Endothelial cell of coronary artery (primary cell): ENCODE results near the gene RNF39. TPM values are rescaled to one million over a fixed set of nuclear protein-coding genes. Genes with fewer than 3 reads are reported as not detected.

Experiments
- total RNA-seq: library from RNA; depleted of rRNA; stranded (reverse); fragments of >200 nt; gene quantifications from 2 replicates; pipeline ENCODE4 v1.2.3, GENCODE V29; 2014

Gene RNF39, protein sequence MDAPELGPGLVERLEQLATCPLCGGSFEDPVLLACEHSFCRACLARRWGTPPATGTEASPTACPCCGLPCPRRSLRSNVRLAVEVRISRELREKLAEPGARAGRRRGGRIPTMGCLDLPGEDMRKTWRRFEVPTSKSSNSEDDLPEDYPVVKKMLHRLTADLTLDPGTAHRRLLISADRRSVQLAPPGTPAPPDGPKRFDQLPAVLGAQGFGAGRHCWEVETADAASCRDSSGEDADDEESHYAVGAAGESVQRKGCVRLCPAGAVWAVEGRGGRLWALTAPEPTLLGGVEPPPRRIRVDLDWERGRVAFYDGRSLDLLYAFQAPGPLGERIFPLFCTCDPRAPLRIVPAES
- total RNA-seq: not detected in 2 replicates

DNA sequence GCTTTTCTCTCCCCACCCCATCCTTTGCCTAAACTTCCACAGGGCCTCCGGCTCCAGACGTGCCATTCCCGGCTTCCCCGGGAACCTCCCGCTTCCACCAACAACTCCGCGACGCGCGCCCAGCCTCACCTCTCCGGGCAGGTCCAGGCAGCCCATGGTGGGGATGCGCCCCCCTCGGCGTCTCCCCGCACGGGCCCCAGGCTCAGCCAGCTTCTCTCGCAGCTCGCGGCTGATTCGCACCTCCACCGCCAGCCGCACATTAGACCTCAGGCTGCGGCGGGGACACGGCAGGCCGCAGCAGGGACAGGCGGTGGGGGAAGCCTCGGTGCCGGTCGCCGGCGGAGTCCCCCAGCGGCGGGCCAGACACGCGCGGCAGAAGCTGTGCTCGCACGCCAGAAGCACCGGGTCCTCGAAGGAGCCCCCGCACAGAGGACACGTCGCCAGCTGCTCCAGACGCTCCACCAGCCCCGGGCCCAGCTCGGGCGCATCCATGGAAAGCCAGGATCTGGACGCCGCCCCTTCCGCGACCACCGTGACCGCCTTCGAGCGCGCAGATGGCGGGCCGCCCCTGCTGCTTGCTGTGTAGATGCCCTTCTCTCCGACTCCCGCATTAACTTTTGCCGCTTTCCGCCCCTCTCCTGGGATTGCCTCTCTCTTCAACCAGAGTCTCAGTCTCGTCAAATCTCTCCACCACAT is at the start of gene RNF39:
Gene RNF39, minus strand, starts transcription at position 676 of the 696 bp plus-strand sequence. Its CDS starts 184 bp downstream, at position 492.

DNA sequence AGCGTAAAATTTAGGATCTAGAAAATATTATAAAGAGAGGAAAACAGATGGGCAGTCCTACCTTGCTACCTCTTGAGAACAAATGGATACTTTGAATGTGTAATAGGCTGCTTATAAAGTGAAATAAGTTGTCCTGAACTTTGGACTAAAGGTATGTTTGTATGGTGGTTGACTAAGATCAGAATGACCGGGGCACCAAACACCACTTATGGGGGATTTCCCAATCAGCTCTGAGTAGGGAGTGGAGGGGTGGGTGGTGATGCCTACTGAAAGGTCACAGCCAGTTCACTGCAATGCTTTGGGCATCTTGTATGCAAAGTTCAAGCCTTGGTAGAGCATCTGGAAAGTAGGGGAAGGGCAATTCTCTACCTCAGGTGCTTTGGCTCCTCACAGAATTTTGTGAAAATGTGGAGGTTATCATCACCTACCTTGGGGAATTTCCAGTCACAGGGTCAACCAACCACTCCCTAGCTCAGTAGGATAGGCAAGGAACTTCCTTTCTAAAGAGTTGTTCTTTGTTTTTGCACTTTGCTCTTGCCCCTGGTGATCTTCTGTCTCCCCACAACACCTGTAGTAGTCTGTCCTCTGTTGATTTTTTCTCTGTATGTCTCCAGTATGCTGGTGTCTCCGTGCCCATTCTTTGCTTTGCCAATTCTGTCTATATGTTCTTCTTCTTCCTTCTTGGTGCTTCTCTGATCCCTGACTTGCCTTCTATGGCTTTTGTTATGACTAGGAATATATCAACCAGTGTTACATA is 37.6 kb upstream of the RNF39 start, which contains the start of gene TRIM31:
Gene TRIM31, minus strand, starts transcription at position 88 of the 757 bp plus-strand sequence. CDS start 285 bp downstream, outside the sequence.

GRCh38 chr6:30066577-30067459 is 8.8 kb downstream of the RNF39 start, which contains the start of gene PPP1R11:
PPP1R11 (plus strand) TSS chr6:30067198; CDS start chr6:30067411, 213 bp downstream.

DNA sequence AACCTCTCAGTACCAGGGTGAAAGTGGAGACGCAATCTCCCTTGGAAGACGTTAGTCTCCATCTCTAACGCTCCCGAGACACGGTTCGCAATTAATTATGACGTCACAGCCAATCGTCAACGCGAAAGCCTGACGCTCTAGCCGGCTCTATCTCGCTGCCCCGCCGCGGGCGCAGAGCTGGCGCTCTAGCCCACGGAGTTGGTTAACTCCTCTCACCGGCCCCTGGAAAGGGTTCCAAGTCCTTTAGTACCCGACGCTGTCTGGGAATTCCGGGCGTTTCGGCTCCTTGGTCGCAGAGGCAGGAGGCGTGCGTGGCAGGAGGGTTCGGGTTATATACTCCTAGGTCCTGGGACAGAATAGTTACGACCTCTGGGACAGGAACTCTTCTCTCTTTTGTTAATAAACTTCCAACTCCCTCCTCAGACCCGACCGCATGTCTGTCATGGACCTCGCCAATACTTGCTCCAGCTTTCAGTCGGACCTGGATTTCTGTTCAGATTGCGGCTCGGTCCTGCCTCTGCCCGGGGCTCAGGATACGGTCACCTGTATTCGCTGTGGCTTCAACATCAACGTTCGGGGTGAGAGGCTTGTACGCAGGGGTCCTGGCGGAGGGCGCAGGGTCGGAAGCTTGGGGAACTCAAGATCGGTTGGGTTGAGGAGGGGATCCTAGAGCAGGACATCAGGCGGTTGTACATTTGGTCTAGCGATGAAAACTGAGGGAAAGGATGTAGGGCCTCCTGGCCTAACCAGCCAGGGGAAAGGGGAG is 14.3 kb downstream of the RNF39 start, which contains the start of gene POLR1H:
Gene POLR1H, plus strand, starts transcription at position 174 of the 766 bp plus-strand sequence. Its CDS starts 260 bp downstream, at position 434.

Other genes starting within 250 kb of the RNF39 start
- not detected in 2 replicates for gene HLA-G, start 247.9 kb downstream of the RNF39 start, total RNA-seq
- 426 and 595 TPM in 2 replicates for gene HLA-A, start 133.2 kb downstream of the RNF39 start, total RNA-seq
- 35.4 and 42.6 TPM in 2 replicates for gene POLR1H, start 14.5 kb downstream of the RNF39 start, total RNA-seq
- 10.6 and 13.2 TPM in 2 replicates for gene PPP1R11, start 8.6 kb downstream of the RNF39 start, total RNA-seq
- gene TRIM31, start 37.3 kb upstream of the RNF39 start, total RNA-seq: not detected in 2 replicates
- gene TRIM40, start 60.4 kb upstream of the RNF39 start, total RNA-seq: not detected in 2 replicates
- gene TRIM10, start 85.4 kb upstream of the RNF39 start, total RNA-seq: not detected in 2 replicates
- not detected in 2 replicates for gene TRIM15, start 87.8 kb upstream of the RNF39 start, total RNA-seq
- gene TRIM26, start 137.6 kb upstream of the RNF39 start, total RNA-seq: 23.8 and 25.6 TPM in 2 replicates